ENCODE data around the gene MED12L.

MED12L gene

GRCh38 chr3:151439652-151440125 is 354.2 kb downstream of the MED12L start:
- no peak for DNase-seq (ENCODE audit: low read depth, low spot score)
- no CpG with 5 or more reads among the region's 3 CpGs for WGBS (ENCODE audit: insufficient coverage, insufficient read length)
- no peak overlapping the region for H3K4me3 ChIP-seq (ENCODE audit: low read length)
- no peak overlapping the region for H3K27ac ChIP-seq (ENCODE audit: low read length)
- peaks cover 2% of the 10 kb centered on the region; the same call in 1 of the 2 replicates for H3K4me1 ChIP-seq (ENCODE audit: control insufficient read depth, insufficient read depth, low read length)
- no peaks in the 10 kb centered on the region for H3K36me3 ChIP-seq (ENCODE audit: control insufficient read depth, insufficient read depth, low read length)
- H3K9me3 ChIP-seq (ENCODE audit: control insufficient read depth, insufficient read depth, low read length): no peaks in the 10 kb centered on the region
- H3K27me3 ChIP-seq (ENCODE audit: control insufficient read depth, insufficient read depth, low read length): no peaks in the 10 kb centered on the region

- Histone ChIP-seq H3K27ac (ENCODE audit: low read length) (no peak overlapping the region), H3K27me3 (ENCODE audit: control insufficient read depth, insufficient read depth, low read length) (no peaks in the 10 kb centered on the region), H3K9me3 (ENCODE audit: control insufficient read depth, insufficient read depth, low read length) (no peaks in the 10 kb centered on the region), H3K4me3 (ENCODE audit: low read length) (no peak overlapping the region), H3K4me1 (ENCODE audit: control insufficient read depth, insufficient read depth, low read length) (no peaks in the 10 kb centered on the region), H3K36me3 (ENCODE audit: control insufficient read depth, insufficient read depth, low read length) (no peaks in the 10 kb centered on the region)
- WGBS (ENCODE audit: insufficient coverage, insufficient read length): no CpG with 5 or more reads among the region's 1 CpG
- no peak for DNase-seq (ENCODE audit: low read depth, low spot score)
These were observed 355.5 kb downstream of the MED12L start for GRCh38 chr3:151440940-151441339.

GRCh38 chr3:151443583-151443982 is 358.1 kb downstream of the MED12L start:
- DNase-seq (ENCODE audit: low read depth, low spot score): no peak
- Histone ChIP-seq H3K27me3 (ENCODE audit: control insufficient read depth, insufficient read depth, low read length) (no peaks in the 10 kb centered on the region), H3K36me3 (ENCODE audit: control insufficient read depth, insufficient read depth, low read length) (no peaks in the 10 kb centered on the region), H3K9me3 (ENCODE audit: control insufficient read depth, insufficient read depth, low read length) (no peaks in the 10 kb centered on the region), H3K4me3 (ENCODE audit: low read length) (no peak overlapping the region), H3K4me1 (ENCODE audit: control insufficient read depth, insufficient read depth, low read length) (no peaks in the 10 kb centered on the region), H3K27ac (ENCODE audit: low read length) (no peak overlapping the region)
- no CpG with 5 or more reads among the region's 7 CpGs for WGBS (ENCODE audit: insufficient coverage, insufficient read length)

- H3K27ac ChIP-seq (ENCODE audit: low read length): no peak overlapping the region
- no peaks in the 10 kb centered on the region for H3K9me3 ChIP-seq (ENCODE audit: control insufficient read depth, insufficient read depth, low read length)
- no peak overlapping the region for H3K4me3 ChIP-seq (ENCODE audit: low read length)
- no peaks in the 10 kb centered on the region for H3K4me1 ChIP-seq (ENCODE audit: control insufficient read depth, insufficient read depth, low read length)
- H3K27me3 ChIP-seq (ENCODE audit: control insufficient read depth, insufficient read depth, low read length): no peaks in the 10 kb centered on the region
- no peaks in the 10 kb centered on the region for H3K36me3 ChIP-seq (ENCODE audit: control insufficient read depth, insufficient read depth, low read length)
- DNase-seq (ENCODE audit: low read depth, low spot score): no peak
- no CpG with 5 or more reads among the region's 5 CpGs for WGBS (ENCODE audit: insufficient coverage, insufficient read length)
These were observed 360.0 kb downstream of the MED12L start for GRCh38 chr3:151445273-151446001.

- WGBS (ENCODE audit: insufficient coverage, insufficient read length): 100% methylated on average over 2 of the region's 3 CpGs
- Histone ChIP-seq H3K9me3 (ENCODE audit: control insufficient read depth, insufficient read depth, low read length) (no peaks in the 10 kb centered on the region), H3K4me3 (ENCODE audit: low read length) (no peak overlapping the region)
These were observed 360.5 kb downstream of the MED12L start for GRCh38 chr3:151446002-151446340.

GRCh38 chr3:151452368-151452767 is 366.9 kb downstream of the MED12L start:
- no CpG with 5 or more reads among the region's 1 CpG for WGBS (ENCODE audit: insufficient coverage, insufficient read length)
- Histone ChIP-seq H3K36me3 (ENCODE audit: control insufficient read depth, insufficient read depth, low read length) (no peaks in the 10 kb centered on the region), H3K27ac (ENCODE audit: low read length) (no peak overlapping the region), H3K4me3 (ENCODE audit: low read length) (no peak overlapping the region), H3K27me3 (ENCODE audit: control insufficient read depth, insufficient read depth, low read length) (no peaks in the 10 kb centered on the region), H3K4me1 (ENCODE audit: control insufficient read depth, insufficient read depth, low read length) (peaks cover 1% of the 10 kb centered on the region; the same call in 1 of the 2 replicates), H3K9me3 (ENCODE audit: control insufficient read depth, insufficient read depth, low read length) (no peaks in the 10 kb centered on the region)
- no peak for DNase-seq (ENCODE audit: low read depth, low spot score)

More at GRCh38 chr3:151446002-151446340, 360.5 kb downstream of the MED12L start:
- no peak for DNase-seq (ENCODE audit: low read depth, low spot score)
- Histone ChIP-seq H3K27ac (ENCODE audit: low read length) (no peak overlapping the region), H3K27me3 (ENCODE audit: control insufficient read depth, insufficient read depth, low read length) (no peaks in the 10 kb centered on the region), H3K36me3 (ENCODE audit: control insufficient read depth, insufficient read depth, low read length) (no peaks in the 10 kb centered on the region), H3K4me1 (ENCODE audit: control insufficient read depth, insufficient read depth, low read length) (no peaks in the 10 kb centered on the region)

- Histone ChIP-seq H3K27me3 (ENCODE audit: control insufficient read depth, insufficient read depth, low read length) (no peaks in the 10 kb centered on the region), H3K4me1 (ENCODE audit: control insufficient read depth, insufficient read depth, low read length) (peaks cover 1% of the 10 kb centered on the region; the same call in 1 of the 2 replicates), H3K36me3 (ENCODE audit: control insufficient read depth, insufficient read depth, low read length) (no peaks in the 10 kb centered on the region), H3K9me3 (ENCODE audit: control insufficient read depth, insufficient read depth, low read length) (no peaks in the 10 kb centered on the region), H3K4me3 (ENCODE audit: low read length) (no peak overlapping the region), H3K27ac (ENCODE audit: low read length) (no peak overlapping the region)
- WGBS (ENCODE audit: insufficient coverage, insufficient read length): no CpG with 5 or more reads among the region's 2 CpGs
- DNase-seq (ENCODE audit: low read depth, low spot score): no peak
These were observed 367.4 kb downstream of the MED12L start for GRCh38 chr3:151452841-151453240.

- H3K36me3 ChIP-seq (ENCODE audit: control insufficient read depth, insufficient read depth, low read length): no peaks in the 10 kb centered on the region
- DNase-seq (ENCODE audit: low read depth, low spot score): no peak
- no peaks in the 10 kb centered on the region for H3K9me3 ChIP-seq (ENCODE audit: control insufficient read depth, insufficient read depth, low read length)
- H3K4me3 ChIP-seq (ENCODE audit: low read length): no peak overlapping the region
- H3K27ac ChIP-seq (ENCODE audit: low read length): no peak overlapping the region
- peaks cover 3% of the 10 kb centered on the region; the same call in 1 of the 2 replicates for H3K4me1 ChIP-seq (ENCODE audit: control insufficient read depth, insufficient read depth, low read length)
- H3K27me3 ChIP-seq (ENCODE audit: control insufficient read depth, insufficient read depth, low read length): no peaks in the 10 kb centered on the region
- no CpG with 5 or more reads among the region's 3 CpGs for WGBS (ENCODE audit: insufficient coverage, insufficient read length)
These were observed 370.6 kb downstream of the MED12L start for GRCh38 chr3:151456065-151456464.

- no CpG with 5 or more reads among the region's 3 CpGs for WGBS (ENCODE audit: insufficient coverage, insufficient read length)
- no peaks in the 10 kb centered on the region for H3K9me3 ChIP-seq (ENCODE audit: control insufficient read depth, insufficient read depth, low read length)
These were observed 373.9 kb downstream of the MED12L start for GRCh38 chr3:151459358-151459757.

GRCh38 chr3:151460228-151460627 is 374.8 kb downstream of the MED12L start:
- no peak overlapping the region for H3K4me3 ChIP-seq (ENCODE audit: low read length)

More at GRCh38 chr3:151459358-151459757, 373.9 kb downstream of the MED12L start:
- no peak overlapping the region for H3K27ac ChIP-seq (ENCODE audit: low read length)
- no peak for DNase-seq (ENCODE audit: low read depth, low spot score)
- peaks cover 1% of the 10 kb centered on the region; the same call in 1 of the 2 replicates for H3K4me1 ChIP-seq (ENCODE audit: control insufficient read depth, insufficient read depth, low read length)
- no peak overlapping the region for H3K4me3 ChIP-seq (ENCODE audit: low read length)
- H3K36me3 ChIP-seq (ENCODE audit: control insufficient read depth, insufficient read depth, low read length): no peaks in the 10 kb centered on the region
- H3K27me3 ChIP-seq (ENCODE audit: control insufficient read depth, insufficient read depth, low read length): no peaks in the 10 kb centered on the region

More at GRCh38 chr3:151460228-151460627, 374.8 kb downstream of the MED12L start:
- no CpG with 5 or more reads among the region's 2 CpGs for WGBS (ENCODE audit: insufficient coverage, insufficient read length)
- H3K4me1 ChIP-seq (ENCODE audit: control insufficient read depth, insufficient read depth, low read length): peaks cover 1% of the 10 kb centered on the region; the same call in 1 of the 2 replicates
- DNase-seq (ENCODE audit: low read depth, low spot score): no peak
- no peaks in the 10 kb centered on the region for H3K36me3 ChIP-seq (ENCODE audit: control insufficient read depth, insufficient read depth, low read length)
- no peaks in the 10 kb centered on the region for H3K9me3 ChIP-seq (ENCODE audit: control insufficient read depth, insufficient read depth, low read length)
- H3K27ac ChIP-seq (ENCODE audit: low read length): no peak overlapping the region
- no peaks in the 10 kb centered on the region for H3K27me3 ChIP-seq (ENCODE audit: control insufficient read depth, insufficient read depth, low read length)

All from iPS DF 6.9 (cell line).